Sigmoid colon (tissue), 4 donors: Measurements from ENCODE around the gene MPLKIP.

Source experiments
- CTCF ChIP-seq, 4 experiments: fragments of 450-650 bp in 3 of 4; fragments of 200-600 bp in 1 of 4; IDR thresholded peaks; one replicate each; pipeline ENCODE4 v1.5.1; 2016 to 2019; ENCODE audit warnings: antibody characterized with exemption in 4 of 4, mild to moderate bottlenecking in 3 of 4, moderate library complexity in 2 of 4
- EP300 ChIP-seq, 4 donors: sonication (generic); formaldehyde crosslinking; IDR thresholded peaks; one replicate each; pipeline ENCODE4 v1.6.1; 2017; ENCODE audit warnings: antibody characterized with exemption in 4 of 4
- POLR2A ChIP-seq, 2 donors: fragments of 450-650 bp; IDR thresholded peaks; one replicate each; pipeline ENCODE4 v1.6.1; 2016; ENCODE audit warnings: antibody characterized with exemption in 2 of 2, mild to moderate bottlenecking in 2 of 2, moderate library complexity in 2 of 2
- POLR2AphosphoS5 ChIP-seq, 4 donors: sonication (generic); formaldehyde crosslinking; IDR thresholded peaks; one replicate each; pipeline ENCODE4 v1.6.1; 2017; ENCODE audit warnings: antibody characterized with exemption in 4 of 4

- TF ChIP-seq CTCF (IDR thresholded peaks at IDR 0.05) = no peak
- TF ChIP-seq POLR2A (IDR thresholded peaks at IDR 0.05) = no peak
- no peak for TF ChIP-seq POLR2AphosphoS5 (IDR thresholded peaks at IDR 0.05)
- no peak for TF ChIP-seq EP300 (IDR thresholded peaks at IDR 0.05)
Observed at GRCh38 chr7:40148671-40149070, 14.2 kb upstream of the MPLKIP start.
